Neutrophil (primary cell): ENCODE measurements around the gene CDAN1.
"Not testable (repeated sequence)": the region's sequence is repeated elsewhere in the genome, so short reads cannot be mapped to it uniquely, and the experiment has no call there.

Experiments
- H3K27ac ChIP-seq: fragments of 200-600 bp; sonication (generic); 2 replicates; pipeline ENCODE4 v1.5.1; 2016; ENCODE audit warnings: mild to moderate bottlenecking, moderate library complexity
- H3K27me3 ChIP-seq: fragments of 200-600 bp; sonication (generic); 2 replicates; pipeline ENCODE4 v1.6.0; 2016; ENCODE audit warnings: mild to moderate bottlenecking
- H3K36me3 ChIP-seq: fragments of 200-600 bp; sonication (generic); 2 replicates; pipeline ENCODE4 v1.5.1; 2017
- H3K4me1 ChIP-seq, 2 experiments: fragments of 200-600 bp in 1 of 2; sonication (generic) in 1 of 2; 1 replicate in 1 of 2; 2 replicates in 1 of 2; pipeline versions ENCODE4 v1.5.1 to v1.6.1; 2013 to 2016; ENCODE audit warnings: low read depth in 1 of 2, low read length in 1 of 2, mild to moderate bottlenecking in 1 of 2, moderate library complexity in 1 of 2; ENCODE audit not compliant: control insufficient read depth in 1 of 2, insufficient read depth in 1 of 2
- H3K4me3 ChIP-seq, 2 experiments: fragments of 200-600 bp in 1 of 2; sonication (generic) in 1 of 2; 1 replicate in 1 of 2; 2 replicates in 1 of 2; pipeline ENCODE4 v1.5.1; 2013 to 2016; ENCODE audit warnings: low read depth in 1 of 2, low read length in 1 of 2, mild to moderate bottlenecking in 1 of 2, moderate library complexity in 1 of 2
- H3K9me3 ChIP-seq: fragments of 200-600 bp; sonication (generic); 2 replicates; pipeline ENCODE4 v1.5.1; 2016
- CTCF ChIP-seq: fragments of 200-600 bp; sonication (generic); IDR thresholded peaks from 2 replicates; pipeline ENCODE4 v1.5.1; 2016; ENCODE audit warnings: antibody characterized with exemption

Gene CDAN1

GRCh38 chr15:42772901-42773300 lies 36.0 kb upstream of the CDAN1 start:
- Histone ChIP-seq H3K4me1 (no peaks in the 10 kb centered on the region), H3K27ac (no peak overlapping the region), H3K9me3 (no peaks in the 10 kb centered on the region), H3K27me3 (no peaks in the 10 kb centered on the region), H3K36me3 (peaks cover 33% of the 10 kb centered on the region), H3K4me3 (no peak overlapping the region)
- no peak for TF ChIP-seq CTCF

- TF ChIP-seq CTCF = no peak
- Histone ChIP-seq H3K4me3 (no peak overlapping the region), H3K27me3 (no peaks in the 10 kb centered on the region), H3K27ac (no peak overlapping the region), H3K4me1 (no peaks in the 10 kb centered on the region), H3K9me3 (no peaks in the 10 kb centered on the region), H3K36me3 (peaks cover 33% of the 10 kb centered on the region)
Measured at GRCh38 chr15:42772144-42772543, 35.2 kb upstream of the CDAN1 start.

GRCh38 chr15:42766109-42766508 lies 29.2 kb upstream of the CDAN1 start:
- H3K9me3 ChIP-seq, H3K27ac ChIP-seq, H3K4me3 ChIP-seq, H3K4me1 ChIP-seq, H3K27me3 ChIP-seq, H3K36me3 ChIP-seq: not testable (repeated sequence)

- not testable (repeated sequence) for H3K4me3 ChIP-seq, H3K36me3 ChIP-seq, H3K4me1 ChIP-seq, H3K9me3 ChIP-seq, H3K27me3 ChIP-seq, H3K27ac ChIP-seq
Measured at GRCh38 chr15:42764154-42764731, 27.3 kb upstream of the CDAN1 start.

- not testable (repeated sequence) for H3K27me3 ChIP-seq, H3K27ac ChIP-seq, H3K36me3 ChIP-seq, H3K4me3 ChIP-seq, H3K4me1 ChIP-seq, H3K9me3 ChIP-seq
Measured at GRCh38 chr15:42761813-42762212, 24.9 kb upstream of the CDAN1 start.

GRCh38 chr15:42760759-42761158 lies 23.8 kb upstream of the CDAN1 start:
- H3K27ac ChIP-seq = no peak overlapping the region
- no peaks in the 10 kb centered on the region for H3K27me3 ChIP-seq
- H3K4me3 ChIP-seq = no peak overlapping the region
- H3K36me3 ChIP-seq = no peaks in the 10 kb centered on the region
- H3K9me3 ChIP-seq = no peaks in the 10 kb centered on the region
- no peaks in the 10 kb centered on the region for H3K4me1 ChIP-seq
- TF ChIP-seq CTCF = no peak

- Histone ChIP-seq H3K36me3 (no peaks in the 10 kb centered on the region), H3K9me3 (no peaks in the 10 kb centered on the region)
- TF ChIP-seq CTCF = no peak
Measured at GRCh38 chr15:42759093-42759492, 22.2 kb upstream of the CDAN1 start.

More at GRCh38 chr15:42759093-42759492, 22.2 kb upstream of the CDAN1 start:
- Histone ChIP-seq H3K27ac (no peak overlapping the region), H3K27me3 (no peaks in the 10 kb centered on the region), H3K4me1 (no peaks in the 10 kb centered on the region), H3K4me3 (no peak overlapping the region)
